HUES6 (cell line): ENCODE measurements around the gene MRRF.
A peak's percentile ranks its signal among the peaks of the same experiment; 100 is the strongest.

Source experiments
- H3K27ac ChIP-seq: 2 replicates; pipeline ENCODE4 v1.7.0; 2013; ENCODE audit warnings: low read depth, mild to moderate bottlenecking, low read length, inconsistent platforms
- H3K27me3 ChIP-seq: 2 replicates; pipeline ENCODE4 v1.6.1; 2013; ENCODE audit warnings: low read length; ENCODE audit not compliant: control insufficient read depth, insufficient read depth
- H3K36me3 ChIP-seq: 2 replicates; pipeline ENCODE4 v1.6.1; 2013; ENCODE audit warnings: low read length; ENCODE audit not compliant: control insufficient read depth, insufficient read depth
- H3K4me1 ChIP-seq: 2 replicates; pipeline ENCODE4 v1.6.1; 2013; ENCODE audit warnings: low read length; ENCODE audit not compliant: control insufficient read depth, insufficient read depth
- H3K4me3 ChIP-seq: 2 replicates; pipeline ENCODE4 v1.5.1; 2013; ENCODE audit warnings: low read depth, low read length
- H3K9ac ChIP-seq: one replicate; pipeline ENCODE4 v1.6.1; 2013; ENCODE audit warnings: mild to moderate bottlenecking, low read length
- H3K9me3 ChIP-seq: 2 replicates; pipeline ENCODE4 v1.6.1; 2013; ENCODE audit warnings: low read depth, low read length; ENCODE audit not compliant: control insufficient read depth, insufficient read depth

The MRRF gene

GRCh38 chr9:122346478-122347347 lies 82.0 kb downstream of the MRRF start:
- H3K36me3 ChIP-seq = no peaks in the 10 kb centered on the region
- H3K9me3 ChIP-seq = no peaks in the 10 kb centered on the region
- no peak overlapping the region for H3K27ac ChIP-seq
- peaks cover 16% of the 10 kb centered on the region for H3K4me1 ChIP-seq
- peaks cover 25% of the 10 kb centered on the region for H3K27me3 ChIP-seq
- peak overlapping the region; percentile 78 for H3K9ac ChIP-seq
- peak overlapping the region; percentile 87 for H3K4me3 ChIP-seq

GRCh38 chr9:122347348-122348287 lies 82.9 kb downstream of the MRRF start:
- H3K36me3 ChIP-seq = no peaks in the 10 kb centered on the region
- H3K27ac ChIP-seq = no peak overlapping the region
- H3K9ac ChIP-seq = peak overlapping the region; percentile 51
- peaks cover 25% of the 10 kb centered on the region for H3K27me3 ChIP-seq
- peaks cover 8% of the 10 kb centered on the region for H3K4me1 ChIP-seq
- H3K9me3 ChIP-seq = 0 out of 2 replicates have a peak, but pooled peaks cover under 1% of the 10 kb centered on the region
- peak overlapping the region; percentile 87 for H3K4me3 ChIP-seq

- H3K4me1 ChIP-seq = peaks cover 6% of the 10 kb centered on the region
- H3K9me3 ChIP-seq = 0 out of 2 replicates have a peak, but pooled peaks cover 3% of the 10 kb centered on the region
- H3K4me3 ChIP-seq = no peak overlapping the region
- H3K27me3 ChIP-seq = peaks cover 25% of the 10 kb centered on the region
- no peak overlapping the region for H3K27ac ChIP-seq
- no peaks in the 10 kb centered on the region for H3K36me3 ChIP-seq
- no peak overlapping the region for H3K9ac ChIP-seq
Observed at GRCh38 chr9:122348288-122348777, 83.7 kb downstream of the MRRF start.

GRCh38 chr9:122348791-122349190 lies 84.1 kb downstream of the MRRF start:
- H3K9ac ChIP-seq = no peak overlapping the region

DNA sequence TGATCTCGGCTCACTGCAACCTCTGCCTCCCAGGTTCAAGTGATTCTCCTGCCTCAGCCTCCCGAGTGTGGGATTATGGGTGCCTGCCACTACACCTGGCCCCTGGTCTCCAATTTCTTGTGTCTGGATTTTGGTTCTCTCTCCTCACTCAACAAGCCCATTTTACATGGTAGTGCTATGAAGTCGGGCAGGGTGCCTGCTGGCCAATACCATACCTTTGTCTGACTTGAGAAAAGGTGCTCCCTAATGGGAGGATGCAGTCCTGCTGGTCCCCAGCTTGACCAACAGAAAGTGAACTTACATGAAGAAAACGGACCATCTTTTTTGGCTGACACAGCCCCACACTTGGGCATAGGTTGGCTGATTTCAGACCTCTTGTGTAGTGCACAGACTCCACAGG lies 84.5 kb downstream of the MRRF start:
- Histone ChIP-seq H3K4me1 (peaks cover 6% of the 10 kb centered on the region), H3K36me3 (no peaks in the 10 kb centered on the region), H3K4me3 (no peak overlapping the region), H3K27ac (no peak overlapping the region), H3K9ac (no peak overlapping the region), H3K27me3 (peaks cover 25% of the 10 kb centered on the region), H3K9me3 (0 out of 2 replicates have a peak, but pooled peaks cover 3% of the 10 kb centered on the region)

More at GRCh38 chr9:122348791-122349190, 84.1 kb downstream of the MRRF start:
- no peak overlapping the region for H3K4me3 ChIP-seq
- H3K4me1 ChIP-seq = peaks cover 6% of the 10 kb centered on the region
- H3K36me3 ChIP-seq = no peaks in the 10 kb centered on the region
- no peak overlapping the region for H3K27ac ChIP-seq
- H3K9me3 ChIP-seq = 0 out of 2 replicates have a peak, but pooled peaks cover 3% of the 10 kb centered on the region
- peaks cover 25% of the 10 kb centered on the region for H3K27me3 ChIP-seq

- H3K36me3 ChIP-seq = no peaks in the 10 kb centered on the region
- peaks cover 24% of the 10 kb centered on the region for H3K27me3 ChIP-seq
- H3K4me1 ChIP-seq = peaks cover 6% of the 10 kb centered on the region
- H3K9ac ChIP-seq = no peak overlapping the region
- no peak overlapping the region for H3K4me3 ChIP-seq
- no peak overlapping the region for H3K27ac ChIP-seq
- 0 out of 2 replicates have a peak, but pooled peaks cover 3% of the 10 kb centered on the region for H3K9me3 ChIP-seq
Observed at GRCh38 chr9:122350577-122351355, 86.1 kb downstream of the MRRF start.

- 0 out of 2 replicates have a peak, but pooled peaks cover 3% of the 10 kb centered on the region for H3K9me3 ChIP-seq
- H3K27ac ChIP-seq = no peak overlapping the region
- no peak overlapping the region for H3K4me3 ChIP-seq
- peaks cover 1% of the 10 kb centered on the region; the same call in 1 of the 2 replicates for H3K27me3 ChIP-seq
- no peaks in the 10 kb centered on the region for H3K36me3 ChIP-seq
- no peak overlapping the region for H3K9ac ChIP-seq
- no peaks in the 10 kb centered on the region for H3K4me1 ChIP-seq
Observed at GRCh38 chr9:122354536-122355199, 90.0 kb downstream of the MRRF start.

DNA sequence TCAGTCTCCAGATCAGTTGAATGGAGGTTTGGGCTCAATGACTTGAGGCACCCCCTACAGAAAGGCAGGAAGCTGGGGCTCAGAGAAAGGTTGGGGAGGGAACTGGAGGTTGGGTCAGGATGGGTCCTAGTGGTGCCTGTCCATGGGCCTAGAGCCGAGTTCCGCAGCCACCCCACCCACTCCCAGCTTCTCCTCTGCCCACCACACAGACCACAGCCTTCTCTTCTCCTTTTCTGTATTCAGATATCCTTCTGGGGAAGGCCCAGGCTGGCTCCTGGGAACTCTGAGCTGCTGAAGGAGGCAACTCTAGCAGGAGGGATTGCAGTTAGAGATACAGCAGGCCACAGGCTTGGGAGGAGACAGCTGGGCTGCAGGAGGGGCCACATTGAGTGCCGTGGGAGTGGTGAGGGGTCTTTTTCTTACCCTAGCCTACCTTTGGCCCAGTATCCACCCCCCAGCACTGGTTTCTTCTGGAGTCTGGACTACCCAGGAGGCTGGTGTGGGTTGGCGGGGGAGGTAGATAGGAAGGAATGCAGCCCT lies 90.7 kb downstream of the MRRF start:
- Histone ChIP-seq H3K36me3 (no peaks in the 10 kb centered on the region), H3K4me3 (no peak overlapping the region), H3K4me1 (no peaks in the 10 kb centered on the region), H3K27me3 (no peaks in the 10 kb centered on the region), H3K9me3 (0 out of 2 replicates have a peak, but pooled peaks cover 3% of the 10 kb centered on the region), H3K27ac (no peak overlapping the region), H3K9ac (no peak overlapping the region)

DNA sequence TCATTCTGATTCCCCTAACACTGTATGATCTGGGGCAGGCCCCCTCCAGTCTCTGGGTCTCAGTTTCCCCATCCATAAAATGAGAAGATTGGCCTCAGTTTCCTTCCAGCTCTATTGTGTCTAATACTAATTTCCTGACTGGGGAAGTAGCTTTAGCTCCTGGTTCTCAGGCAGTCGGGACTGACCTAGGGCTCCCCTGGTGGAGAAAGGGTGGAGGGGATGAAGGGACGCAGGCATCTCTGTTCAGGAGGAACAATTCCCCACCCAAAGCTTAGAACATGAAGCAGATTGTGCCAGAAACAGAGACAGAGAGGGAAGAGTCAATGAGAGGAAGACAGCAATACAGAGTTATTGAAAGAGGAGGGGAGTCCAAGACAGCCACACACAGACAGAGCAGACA lies 91.9 kb downstream of the MRRF start:
- Histone ChIP-seq H3K36me3 (no peaks in the 10 kb centered on the region), H3K9me3 (0 out of 2 replicates have a peak, but pooled peaks cover 3% of the 10 kb centered on the region), H3K9ac (no peak overlapping the region), H3K4me3 (no peak overlapping the region), H3K27me3 (0 out of 2 replicates have a peak, but pooled peaks cover 4% of the 10 kb centered on the region), H3K4me1 (no peaks in the 10 kb centered on the region), H3K27ac (no peak overlapping the region)
